Chondrocyte (in vitro differentiated cells): ENCODE measurements around the gene CHRND. TPM values are rescaled to one million over a fixed set of nuclear protein-coding genes. Genes with fewer than 3 reads are reported as not detected.

Experiments
- DNase-seq: peaks from one replicate; pipeline ENCODE4 v3.0.0; 2021; ENCODE audit warnings: mixed read lengths, low spot score
- H3K27ac Mint-ChIP-seq: one replicate; pipeline ENCODE4 v1.8.0; 2021; ENCODE audit warnings: mild to moderate bottlenecking, moderate library complexity, mixed read lengths; ENCODE audit not compliant: unreplicated experiment
- H3K27me3 Mint-ChIP-seq: 2 replicates; pipeline ENCODE4 v1.8.0; 2021; ENCODE audit warnings: low read depth, mixed read lengths
- H3K36me3 Mint-ChIP-seq: 2 replicates; pipeline ENCODE4 v1.8.0; 2021; ENCODE audit warnings: low read depth, mixed read lengths
- H3K4me1 Mint-ChIP-seq: 2 replicates; pipeline ENCODE4 v1.8.0; 2021; ENCODE audit warnings: low read depth, mild to moderate bottlenecking, mixed read lengths
- H3K4me3 Mint-ChIP-seq: one replicate; pipeline ENCODE4 v1.8.0; 2021; ENCODE audit warnings: mild to moderate bottlenecking, moderate library complexity, mixed read lengths; ENCODE audit not compliant: unreplicated experiment
- H3K9me3 Mint-ChIP-seq: 2 replicates; pipeline ENCODE4 v1.8.0; 2021; ENCODE audit warnings: low read depth, mixed read lengths
- CTCF ChIP-seq: fragments of 200-600 bp; sonication (generic); IDR thresholded peaks from 2 replicates; pipeline ENCODE4 v1.5.0; 2021; ENCODE audit warnings: antibody characterized with exemption, mild to moderate bottlenecking, moderate library complexity
- total RNA-seq: library from RNA; stranded (reverse); gene quantifications from 3 replicates; pipeline ENCODE4 v1.2.1, GENCODE V29; 2021

Gene CHRND
- total RNA-seq, 1 donor from 2014 or later = not detected

DNA sequence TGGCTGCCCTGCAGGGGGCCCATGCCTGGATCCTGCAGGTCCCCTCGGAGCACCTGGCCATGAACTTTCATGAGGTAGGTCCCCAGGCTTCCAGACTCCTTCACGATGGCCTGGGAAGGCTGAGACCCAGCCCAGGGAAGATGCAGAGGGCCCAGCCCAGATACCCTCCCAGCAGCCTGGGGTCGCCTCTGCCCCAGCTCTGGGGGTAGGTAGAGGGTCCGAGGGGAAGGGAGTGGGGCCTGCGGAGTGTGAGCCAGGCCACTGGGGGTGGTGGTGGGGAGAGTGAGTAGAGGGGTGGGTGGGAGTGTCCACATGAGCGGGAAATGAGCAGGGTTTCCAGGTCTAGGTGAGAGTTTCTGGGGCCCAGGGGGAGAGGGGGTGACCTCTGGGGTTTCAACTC lies 1.2 kb upstream of the CHRND start:
- Mint-ChIP-seq H3K36me3 (no peaks in the 10 kb centered on the region), H3K27me3 (peaks cover 27% of the 10 kb centered on the region), H3K27ac (no peak overlapping the region), H3K4me3 (no peak overlapping the region), H3K4me1 (peaks cover 7% of the 10 kb centered on the region), H3K9me3 (no peaks in the 10 kb centered on the region)
- peak; percentile 62 for DNase-seq
- no peak for TF ChIP-seq CTCF

GRCh38 chr2:232525199-232525598 lies 761 bp upstream of the CHRND start:
- peaks cover 7% of the 10 kb centered on the region for H3K4me1 Mint-ChIP-seq
- no peak overlapping the region for H3K4me3 Mint-ChIP-seq
- peak; percentile 71 for DNase-seq
- H3K36me3 Mint-ChIP-seq = no peaks in the 10 kb centered on the region
- no peak for TF ChIP-seq CTCF
- H3K27me3 Mint-ChIP-seq = peaks cover 27% of the 10 kb centered on the region
- no peak overlapping the region for H3K27ac Mint-ChIP-seq
- no peaks in the 10 kb centered on the region for H3K9me3 Mint-ChIP-seq

- Mint-ChIP-seq H3K27me3 (peaks cover 21% of the 10 kb centered on the region), H3K27ac (no peak overlapping the region), H3K4me1 (peaks cover 6% of the 10 kb centered on the region), H3K9me3 (no peaks in the 10 kb centered on the region), H3K36me3 (no peaks in the 10 kb centered on the region), H3K4me3 (no peak overlapping the region)
- peak; percentile 87 for DNase-seq
- TF ChIP-seq CTCF = no peak
These were observed 497 bp downstream of the CHRND start for GRCh38 chr2:232526372-232526941.

DNA sequence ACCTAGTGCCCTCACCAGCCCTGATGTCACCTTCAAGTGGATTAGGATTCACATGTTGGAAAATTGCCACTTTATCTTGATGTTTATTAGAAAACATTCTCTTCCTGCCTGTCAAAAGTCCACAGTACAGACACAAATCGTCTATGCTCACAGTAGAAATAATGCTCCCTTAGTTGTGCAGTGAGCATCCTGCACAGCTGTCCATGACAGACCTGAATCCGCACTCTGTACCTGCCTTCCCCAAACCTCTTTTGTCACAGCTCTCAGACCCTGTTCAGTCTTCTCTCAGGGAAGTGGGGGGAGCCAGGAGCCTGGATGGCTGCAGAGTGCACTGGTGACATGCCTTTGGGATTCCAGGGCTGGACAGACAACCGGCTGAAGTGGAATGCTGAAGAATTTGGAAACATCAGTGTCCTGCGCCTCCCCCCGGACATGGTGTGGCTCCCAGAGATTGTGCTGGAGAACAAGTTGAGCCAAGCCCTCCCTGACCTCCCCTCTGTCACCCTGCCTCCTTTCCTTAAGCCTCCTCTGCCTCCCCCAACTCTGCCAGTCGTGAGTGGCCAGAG lies 2.0 kb downstream of the CHRND start:
- H3K27ac Mint-ChIP-seq = no peak overlapping the region
- no peaks in the 10 kb centered on the region for H3K9me3 Mint-ChIP-seq
- H3K27me3 Mint-ChIP-seq = peaks cover 20% of the 10 kb centered on the region
- DNase-seq = no peak
- peaks cover 4% of the 10 kb centered on the region for H3K4me1 Mint-ChIP-seq
- H3K4me3 Mint-ChIP-seq = no peak overlapping the region
- TF ChIP-seq CTCF = no peak
- H3K36me3 Mint-ChIP-seq = no peaks in the 10 kb centered on the region

DNA sequence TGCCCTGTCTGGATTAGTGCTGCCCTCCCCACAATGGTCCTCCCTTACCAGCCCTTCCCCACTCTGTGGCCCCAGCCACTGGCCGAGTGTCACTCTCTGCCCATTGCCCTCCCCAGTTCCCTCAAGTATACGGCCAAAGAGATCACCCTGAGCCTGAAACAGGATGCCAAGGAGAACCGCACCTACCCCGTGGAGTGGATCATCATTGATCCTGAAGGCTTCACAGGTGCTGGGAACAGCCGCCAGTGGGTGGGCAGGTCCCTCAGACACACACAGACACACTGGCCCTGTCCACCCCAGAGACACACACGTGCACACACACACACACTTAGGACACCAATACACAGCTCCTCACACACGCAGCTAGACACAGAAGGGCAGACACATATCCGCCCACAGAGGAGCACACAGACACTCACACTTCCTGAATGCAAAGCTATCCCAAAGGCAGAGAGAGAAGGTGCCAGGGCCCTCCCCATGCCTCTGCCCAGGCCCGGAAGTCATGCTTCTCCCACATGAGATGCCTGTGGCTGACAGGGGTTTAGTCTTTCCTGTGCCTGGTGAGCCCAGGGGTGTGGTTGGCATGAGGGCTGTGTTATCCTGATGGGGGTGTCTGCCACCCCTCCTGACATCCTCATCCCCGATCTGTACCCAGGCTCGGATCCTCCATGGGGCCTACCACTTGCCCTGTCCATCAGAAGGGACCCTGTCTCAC lies 2.9 kb downstream of the CHRND start:
- no peak overlapping the region for H3K4me3 Mint-ChIP-seq
- TF ChIP-seq CTCF = no peak
- H3K4me1 Mint-ChIP-seq = peaks cover 4% of the 10 kb centered on the region
- peaks cover 15% of the 10 kb centered on the region for H3K27me3 Mint-ChIP-seq
- H3K27ac Mint-ChIP-seq = no peak overlapping the region
- peak; percentile 59 for DNase-seq
- no peaks in the 10 kb centered on the region for H3K9me3 Mint-ChIP-seq
- H3K36me3 Mint-ChIP-seq = no peaks in the 10 kb centered on the region
